ENCODE results near the gene MCU. TPM values are rescaled to one million over a fixed set of nuclear protein-coding genes. Genes with fewer than 3 reads are reported as not detected.
A peak's percentile ranks its signal among the peaks of the same experiment; 100 is the strongest.

MCU gene
- total RNA-seq, 1 experiment from 2014 or later: 37.2 TPM

DNA sequence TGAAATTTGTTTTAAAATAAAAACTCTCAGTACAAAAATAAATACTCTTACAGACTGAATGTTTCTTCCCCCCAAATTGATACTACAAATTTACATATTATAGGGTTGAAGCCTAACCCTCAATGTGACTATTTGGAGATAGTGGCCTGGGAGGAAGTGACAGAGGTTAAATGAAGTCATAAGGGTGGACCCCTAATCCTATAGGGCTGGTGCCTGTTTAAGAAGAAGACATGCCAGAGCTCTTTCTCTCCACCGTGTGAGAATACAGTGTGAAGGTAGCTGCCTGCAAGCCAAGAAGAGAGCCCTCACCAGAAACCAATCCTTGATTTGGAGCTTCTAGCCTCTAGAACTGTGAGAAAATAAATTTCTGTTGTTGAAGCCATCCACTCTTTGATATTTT lies 67.6 kb downstream of the MCU start:
- CTCF ChIA-PET: no interaction called here
- DNase-seq (ENCODE audit: low spot score) (no peak), ATAC-seq (no peak; the same call in 1 of the 2 replicates)
- POLR2A ChIA-PET: no interaction called here
- TF ChIP-seq, protein P1, sequence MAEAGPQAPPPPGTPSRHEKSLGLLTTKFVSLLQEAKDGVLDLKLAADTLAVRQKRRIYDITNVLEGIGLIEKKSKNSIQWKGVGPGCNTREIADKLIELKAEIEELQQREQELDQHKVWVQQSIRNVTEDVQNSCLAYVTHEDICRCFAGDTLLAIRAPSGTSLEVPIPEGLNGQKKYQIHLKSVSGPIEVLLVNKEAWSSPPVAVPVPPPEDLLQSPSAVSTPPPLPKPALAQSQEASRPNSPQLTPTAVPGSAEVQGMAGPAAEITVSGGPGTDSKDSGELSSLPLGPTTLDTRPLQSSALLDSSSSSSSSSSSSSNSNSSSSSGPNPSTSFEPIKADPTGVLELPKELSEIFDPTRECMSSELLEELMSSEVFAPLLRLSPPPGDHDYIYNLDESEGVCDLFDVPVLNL (CRISPR knock-in tag; IDR thresholded peaks at IDR 0.05; ENCODE audit: borderline replicate concordance, low read depth): no peak
- no peak for TF ChIP-seq EMX1 (CRISPR knock-in tag; IDR thresholded peaks at IDR 0.05)
- H3K9me3 Mint-ChIP-seq: no peaks in the 10 kb centered on the region
- no peaks in the 10 kb centered on the region for H3K27me3 Mint-ChIP-seq (ENCODE audit: low read depth)
- no peaks in the 10 kb centered on the region for H3K36me3 Mint-ChIP-seq
- peaks cover 72% of the 10 kb centered on the region for H3K4me1 Mint-ChIP-seq
- no peak overlapping the region for H3K4me3 Mint-ChIP-seq
- peak overlapping the region; percentile 54; the same call in 1 of the 2 replicates for H3K27ac Mint-ChIP-seq

DNA sequence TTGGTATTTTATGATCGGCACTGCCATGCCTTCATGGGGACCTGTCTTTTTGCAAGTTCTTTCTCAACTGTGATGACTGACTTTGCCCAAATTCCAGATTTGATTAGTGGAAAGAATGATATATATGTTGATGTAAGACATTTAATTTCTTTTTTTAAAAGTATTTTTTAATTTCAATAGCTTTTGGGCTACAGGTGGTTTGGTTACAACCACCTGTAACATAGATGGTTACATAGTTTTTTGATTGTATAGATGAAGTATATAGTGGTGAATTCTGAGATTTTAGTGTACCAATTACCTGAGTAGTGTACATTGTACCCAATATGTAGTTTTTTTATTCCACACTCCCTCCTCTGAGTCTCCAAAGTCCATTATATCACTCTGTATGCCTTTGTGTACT lies 69.6 kb downstream of the MCU start:
- Mint-ChIP-seq H3K4me3 (no peak overlapping the region), H3K36me3 (no peaks in the 10 kb centered on the region), H3K27ac (no peak overlapping the region), H3K9me3 (no peaks in the 10 kb centered on the region), H3K4me1 (peaks cover 52% of the 10 kb centered on the region), H3K27me3 (ENCODE audit: low read depth) (no peaks in the 10 kb centered on the region)
- ChIA-PET POLR2A (no interaction called here), CTCF (no interaction called here)
- ATAC-seq (no peak), DNase-seq (ENCODE audit: low spot score) (no peak)
- TF ChIP-seq IRF2 (CRISPR knock-in tag; IDR thresholded peaks at IDR 0.05; ENCODE audit: borderline replicate concordance, low read depth) (no peak), ATF1 (CRISPR knock-in tag; IDR thresholded peaks at IDR 0.05) (no peak), ZNF138 (CRISPR knock-in tag; conservative IDR thresholded peaks at IDR 0.05) (no peak), TEAD1 (CRISPR knock-in tag; IDR thresholded peaks at IDR 0.05) (no peak), GTF2I (CRISPR knock-in tag; conservative IDR thresholded peaks at IDR 0.05) (no peak), ESRRA (CRISPR knock-in tag; IDR thresholded peaks at IDR 0.05; ENCODE audit: borderline replicate concordance) (no peak), JUN (CRISPR knock-in tag; IDR thresholded peaks at IDR 0.05) (no peak), ZNF219 (CRISPR knock-in tag; IDR thresholded peaks at IDR 0.05; ENCODE audit: borderline replicate concordance) (no peak)
- TF ChIP-seq, protein P2, sequence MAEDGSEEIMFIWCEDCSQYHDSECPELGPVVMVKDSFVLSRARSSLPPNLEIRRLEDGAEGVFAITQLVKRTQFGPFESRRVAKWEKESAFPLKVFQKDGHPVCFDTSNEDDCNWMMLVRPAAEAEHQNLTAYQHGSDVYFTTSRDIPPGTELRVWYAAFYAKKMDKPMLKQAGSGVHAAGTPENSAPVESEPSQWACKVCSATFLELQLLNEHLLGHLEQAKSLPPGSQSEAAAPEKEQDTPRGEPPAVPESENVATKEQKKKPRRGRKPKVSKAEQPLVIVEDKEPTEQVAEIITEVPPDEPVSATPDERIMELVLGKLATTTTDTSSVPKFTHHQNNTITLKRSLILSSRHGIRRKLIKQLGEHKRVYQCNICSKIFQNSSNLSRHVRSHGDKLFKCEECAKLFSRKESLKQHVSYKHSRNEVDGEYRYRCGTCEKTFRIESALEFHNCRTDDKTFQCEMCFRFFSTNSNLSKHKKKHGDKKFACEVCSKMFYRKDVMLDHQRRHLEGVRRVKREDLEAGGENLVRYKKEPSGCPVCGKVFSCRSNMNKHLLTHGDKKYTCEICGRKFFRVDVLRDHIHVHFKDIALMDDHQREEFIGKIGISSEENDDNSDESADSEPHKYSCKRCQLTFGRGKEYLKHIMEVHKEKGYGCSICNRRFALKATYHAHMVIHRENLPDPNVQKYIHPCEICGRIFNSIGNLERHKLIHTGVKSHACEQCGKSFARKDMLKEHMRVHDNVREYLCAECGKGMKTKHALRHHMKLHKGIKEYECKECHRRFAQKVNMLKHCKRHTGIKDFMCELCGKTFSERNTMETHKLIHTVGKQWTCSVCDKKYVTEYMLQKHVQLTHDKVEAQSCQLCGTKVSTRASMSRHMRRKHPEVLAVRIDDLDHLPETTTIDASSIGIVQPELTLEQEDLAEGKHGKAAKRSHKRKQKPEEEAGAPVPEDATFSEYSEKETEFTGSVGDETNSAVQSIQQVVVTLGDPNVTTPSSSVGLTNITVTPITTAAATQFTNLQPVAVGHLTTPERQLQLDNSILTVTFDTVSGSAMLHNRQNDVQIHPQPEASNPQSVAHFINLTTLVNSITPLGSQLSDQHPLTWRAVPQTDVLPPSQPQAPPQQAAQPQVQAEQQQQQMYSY (CRISPR knock-in tag; IDR thresholded peaks at IDR 0.05): no peak
- TF ChIP-seq, protein P3, sequence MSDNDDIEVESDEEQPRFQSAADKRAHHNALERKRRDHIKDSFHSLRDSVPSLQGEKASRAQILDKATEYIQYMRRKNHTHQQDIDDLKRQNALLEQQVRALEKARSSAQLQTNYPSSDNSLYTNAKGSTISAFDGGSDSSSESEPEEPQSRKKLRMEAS (CRISPR knock-in tag; IDR thresholded peaks at IDR 0.05): no peak
- TF ChIP-seq, protein P4, sequence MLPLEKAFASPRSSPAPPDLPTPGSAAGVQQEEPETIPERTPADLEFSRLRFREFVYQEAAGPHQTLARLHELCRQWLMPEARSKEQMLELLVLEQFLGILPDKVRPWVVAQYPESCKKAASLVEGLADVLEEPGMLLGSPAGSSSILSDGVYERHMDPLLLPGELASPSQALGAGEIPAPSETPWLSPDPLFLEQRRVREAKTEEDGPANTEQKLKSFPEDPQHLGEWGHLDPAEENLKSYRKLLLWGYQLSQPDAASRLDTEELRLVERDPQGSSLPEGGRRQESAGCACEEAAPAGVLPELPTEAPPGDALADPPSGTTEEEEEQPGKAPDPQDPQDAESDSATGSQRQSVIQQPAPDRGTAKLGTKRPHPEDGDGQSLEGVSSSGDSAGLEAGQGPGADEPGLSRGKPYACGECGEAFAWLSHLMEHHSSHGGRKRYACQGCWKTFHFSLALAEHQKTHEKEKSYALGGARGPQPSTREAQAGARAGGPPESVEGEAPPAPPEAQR (CRISPR knock-in tag; IDR thresholded peaks at IDR 0.05): no peak
- TF ChIP-seq, protein P5, sequence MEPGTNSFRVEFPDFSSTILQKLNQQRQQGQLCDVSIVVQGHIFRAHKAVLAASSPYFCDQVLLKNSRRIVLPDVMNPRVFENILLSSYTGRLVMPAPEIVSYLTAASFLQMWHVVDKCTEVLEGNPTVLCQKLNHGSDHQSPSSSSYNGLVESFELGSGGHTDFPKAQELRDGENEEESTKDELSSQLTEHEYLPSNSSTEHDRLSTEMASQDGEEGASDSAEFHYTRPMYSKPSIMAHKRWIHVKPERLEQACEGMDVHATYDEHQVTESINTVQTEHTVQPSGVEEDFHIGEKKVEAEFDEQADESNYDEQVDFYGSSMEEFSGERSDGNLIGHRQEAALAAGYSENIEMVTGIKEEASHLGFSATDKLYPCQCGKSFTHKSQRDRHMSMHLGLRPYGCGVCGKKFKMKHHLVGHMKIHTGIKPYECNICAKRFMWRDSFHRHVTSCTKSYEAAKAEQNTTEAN (CRISPR knock-in tag; IDR thresholded peaks at IDR 0.05): no peak
- TF ChIP-seq, protein P6, sequence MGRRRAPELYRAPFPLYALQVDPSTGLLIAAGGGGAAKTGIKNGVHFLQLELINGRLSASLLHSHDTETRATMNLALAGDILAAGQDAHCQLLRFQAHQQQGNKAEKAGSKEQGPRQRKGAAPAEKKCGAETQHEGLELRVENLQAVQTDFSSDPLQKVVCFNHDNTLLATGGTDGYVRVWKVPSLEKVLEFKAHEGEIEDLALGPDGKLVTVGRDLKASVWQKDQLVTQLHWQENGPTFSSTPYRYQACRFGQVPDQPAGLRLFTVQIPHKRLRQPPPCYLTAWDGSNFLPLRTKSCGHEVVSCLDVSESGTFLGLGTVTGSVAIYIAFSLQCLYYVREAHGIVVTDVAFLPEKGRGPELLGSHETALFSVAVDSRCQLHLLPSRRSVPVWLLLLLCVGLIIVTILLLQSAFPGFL (CRISPR knock-in tag; IDR thresholded peaks at IDR 0.05; ENCODE audit: borderline replicate concordance): no peak
- TF ChIP-seq, protein P7, sequence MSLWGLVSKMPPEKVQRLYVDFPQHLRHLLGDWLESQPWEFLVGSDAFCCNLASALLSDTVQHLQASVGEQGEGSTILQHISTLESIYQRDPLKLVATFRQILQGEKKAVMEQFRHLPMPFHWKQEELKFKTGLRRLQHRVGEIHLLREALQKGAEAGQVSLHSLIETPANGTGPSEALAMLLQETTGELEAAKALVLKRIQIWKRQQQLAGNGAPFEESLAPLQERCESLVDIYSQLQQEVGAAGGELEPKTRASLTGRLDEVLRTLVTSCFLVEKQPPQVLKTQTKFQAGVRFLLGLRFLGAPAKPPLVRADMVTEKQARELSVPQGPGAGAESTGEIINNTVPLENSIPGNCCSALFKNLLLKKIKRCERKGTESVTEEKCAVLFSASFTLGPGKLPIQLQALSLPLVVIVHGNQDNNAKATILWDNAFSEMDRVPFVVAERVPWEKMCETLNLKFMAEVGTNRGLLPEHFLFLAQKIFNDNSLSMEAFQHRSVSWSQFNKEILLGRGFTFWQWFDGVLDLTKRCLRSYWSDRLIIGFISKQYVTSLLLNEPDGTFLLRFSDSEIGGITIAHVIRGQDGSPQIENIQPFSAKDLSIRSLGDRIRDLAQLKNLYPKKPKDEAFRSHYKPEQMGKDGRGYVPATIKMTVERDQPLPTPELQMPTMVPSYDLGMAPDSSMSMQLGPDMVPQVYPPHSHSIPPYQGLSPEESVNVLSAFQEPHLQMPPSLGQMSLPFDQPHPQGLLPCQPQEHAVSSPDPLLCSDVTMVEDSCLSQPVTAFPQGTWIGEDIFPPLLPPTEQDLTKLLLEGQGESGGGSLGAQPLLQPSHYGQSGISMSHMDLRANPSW (CRISPR knock-in tag; conservative IDR thresholded peaks at IDR 0.05; ENCODE audit: low read depth): no peak
